Natural killer cell (primary cell): ENCODE measurements around the gene TADA2A. TPM values are rescaled to one million over a fixed set of nuclear protein-coding genes. Genes with fewer than 3 reads are reported as not detected.
"Not testable (repeated sequence)": the region's sequence is repeated elsewhere in the genome, so short reads cannot be mapped to it uniquely, and the experiment has no call there.

ENCODE experiments used
- ATAC-seq, 3 donors: fragments of 150-1000 bp in 2 of 3; fragments of 200-7000 bp in 1 of 3; cut with Tn5 transposase; 1 replicate in 1 of 3; 2 replicates in 2 of 3; pipeline ENCODE4 v1.10.0; 2021; ENCODE audit warnings: mild to moderate bottlenecking in 2 of 3, moderate library complexity in 2 of 3
- DNase-seq, 2 donors: peaks; one replicate each; pipeline versions ENCODE4 v3.0.0 to v3.0.0-alpha.2; 2013 to 2021; ENCODE audit warnings: mixed read lengths in 1 of 2
- H3K27ac ChIP-seq: one replicate; pipeline ENCODE4 v1.5.1; 2013; ENCODE audit warnings: mild to moderate bottlenecking, low read length
- H3K27me3 ChIP-seq: one replicate; pipeline ENCODE4 v1.6.1; 2013; ENCODE audit warnings: low read length; ENCODE audit not compliant: control insufficient read depth, insufficient read depth
- H3K36me3 ChIP-seq: one replicate; pipeline ENCODE4 v1.6.1; 2013; ENCODE audit warnings: low read length; ENCODE audit not compliant: control insufficient read depth, insufficient read depth
- H3K4me1 ChIP-seq: one replicate; pipeline ENCODE4 v1.6.1; 2013; ENCODE audit warnings: low read length; ENCODE audit not compliant: control insufficient read depth, insufficient read depth
- H3K4me3 ChIP-seq: one replicate; pipeline ENCODE4 v1.5.1; 2013; ENCODE audit warnings: low read length
- H3K9me3 ChIP-seq: one replicate; pipeline ENCODE4 v1.6.1; 2013; ENCODE audit warnings: low read length; ENCODE audit not compliant: control insufficient read depth, insufficient read depth
- H3K27ac Mint-ChIP-seq, 2 donors: one replicate each; pipeline ENCODE4 v1.8.0; 2022; ENCODE audit warnings: mild to moderate bottlenecking in 2 of 2, mixed read lengths in 2 of 2, moderate library complexity in 1 of 2
- H3K27me3 Mint-ChIP-seq, 2 donors: one replicate each; pipeline ENCODE4 v1.8.0; 2022; ENCODE audit warnings: low read depth in 2 of 2, mixed read lengths in 2 of 2
- H3K36me3 Mint-ChIP-seq: one replicate; pipeline ENCODE4 v1.8.0; 2022; ENCODE audit warnings: mixed read lengths
- H3K4me1 Mint-ChIP-seq, 2 donors: one replicate each; pipeline ENCODE4 v1.8.0; 2022; ENCODE audit warnings: mixed read lengths in 2 of 2
- H3K4me3 Mint-ChIP-seq: one replicate; pipeline ENCODE4 v1.8.0; 2022; ENCODE audit warnings: mild to moderate bottlenecking, moderate library complexity, mixed read lengths
- H3K9me3 Mint-ChIP-seq, 2 donors: one replicate each; pipeline ENCODE4 v1.8.0; 2022; ENCODE audit warnings: mixed read lengths in 2 of 2
- WGBS: methylation state at CpG from one replicate; pipeline ENCODE4 v1.1.7; 2013; ENCODE audit warnings: missing lambda C conversion rate; ENCODE audit not compliant: insufficient coverage; 5-methylcytosine and 5-hydroxymethylcytosine counted together
- intact Hi-C: fragments of 100-400 bp; cut with micrococcal nuclease; formaldehyde crosslinking; loops from one replicate; pipeline ENCODE4 v1.14.2; 2022
- total RNA-seq, 4 donors: library from RNA; stranded (reverse); fragments of 120-200 nt in 1 of 4; gene quantifications; one replicate each; pipeline versions ENCODE4 v1.2.3 to v1.2.4, GENCODE V29; 2013 to 2022
- TF ChIP-seq, protein P1 (sequence below): fragments of 200-600 bp; IDR thresholded peaks from one replicate; pipeline ENCODE4 v1.8.0; 2022; ENCODE audit warnings: antibody characterized with exemption

TADA2A gene
- total RNA-seq, 3 donors from 2014 or later (not counting 1 experiment from before 2014, with no cell fraction given), result 14.8 to 28.1 (median 26.7) TPM

DNA sequence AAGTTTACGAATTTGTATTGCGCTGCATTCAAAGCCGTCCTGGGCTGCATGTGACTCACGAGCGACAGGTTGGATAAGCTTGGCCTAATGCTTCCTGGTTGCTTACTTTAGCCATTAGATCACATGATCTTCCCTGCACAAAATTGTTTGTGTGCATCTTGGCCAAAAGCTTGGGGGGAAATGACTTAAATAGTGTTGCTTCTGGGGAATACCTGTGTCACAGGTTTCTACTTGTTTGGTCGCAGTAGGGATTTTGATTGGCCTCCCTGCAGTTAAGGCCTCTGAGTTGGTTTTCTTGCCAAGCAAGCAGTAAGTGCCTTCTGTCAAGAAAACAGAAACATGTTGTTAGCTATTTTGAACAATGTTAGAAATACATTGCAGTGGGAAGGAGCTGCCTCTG, 43.4 kb downstream of the TADA2A start:
- H3K27ac ChIP-seq, result no peak overlapping the region
- no peak overlapping the region for H3K4me3 ChIP-seq
- peaks cover 25% of the 10 kb centered on the region for H3K36me3 ChIP-seq
- ATAC-seq (no peak), DNase-seq (no peak)
- H3K27me3 Mint-ChIP-seq, result no peaks in the 10 kb centered on the region
- no peaks in the 10 kb centered on the region for H3K27me3 ChIP-seq
- H3K4me3 Mint-ChIP-seq, result no peak overlapping the region
- H3K9me3 Mint-ChIP-seq, result no peaks in the 10 kb centered on the region
- H3K4me1 ChIP-seq, result no peaks in the 10 kb centered on the region
- WGBS, result 99% methylated on average over 6 of the region's 6 CpGs
- H3K9me3 ChIP-seq, result no peaks in the 10 kb centered on the region
- H3K36me3 Mint-ChIP-seq, result no peaks in the 10 kb centered on the region
- intact Hi-C loops, result no loop called here
- TF ChIP-seq, protein P1, sequence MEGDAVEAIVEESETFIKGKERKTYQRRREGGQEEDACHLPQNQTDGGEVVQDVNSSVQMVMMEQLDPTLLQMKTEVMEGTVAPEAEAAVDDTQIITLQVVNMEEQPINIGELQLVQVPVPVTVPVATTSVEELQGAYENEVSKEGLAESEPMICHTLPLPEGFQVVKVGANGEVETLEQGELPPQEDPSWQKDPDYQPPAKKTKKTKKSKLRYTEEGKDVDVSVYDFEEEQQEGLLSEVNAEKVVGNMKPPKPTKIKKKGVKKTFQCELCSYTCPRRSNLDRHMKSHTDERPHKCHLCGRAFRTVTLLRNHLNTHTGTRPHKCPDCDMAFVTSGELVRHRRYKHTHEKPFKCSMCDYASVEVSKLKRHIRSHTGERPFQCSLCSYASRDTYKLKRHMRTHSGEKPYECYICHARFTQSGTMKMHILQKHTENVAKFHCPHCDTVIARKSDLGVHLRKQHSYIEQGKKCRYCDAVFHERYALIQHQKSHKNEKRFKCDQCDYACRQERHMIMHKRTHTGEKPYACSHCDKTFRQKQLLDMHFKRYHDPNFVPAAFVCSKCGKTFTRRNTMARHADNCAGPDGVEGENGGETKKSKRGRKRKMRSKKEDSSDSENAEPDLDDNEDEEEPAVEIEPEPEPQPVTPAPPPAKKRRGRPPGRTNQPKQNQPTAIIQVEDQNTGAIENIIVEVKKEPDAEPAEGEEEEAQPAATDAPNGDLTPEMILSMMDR, result no peak
- H3K27ac Mint-ChIP-seq, result no peak overlapping the region
- no peaks in the 10 kb centered on the region for H3K4me1 Mint-ChIP-seq

DNA sequence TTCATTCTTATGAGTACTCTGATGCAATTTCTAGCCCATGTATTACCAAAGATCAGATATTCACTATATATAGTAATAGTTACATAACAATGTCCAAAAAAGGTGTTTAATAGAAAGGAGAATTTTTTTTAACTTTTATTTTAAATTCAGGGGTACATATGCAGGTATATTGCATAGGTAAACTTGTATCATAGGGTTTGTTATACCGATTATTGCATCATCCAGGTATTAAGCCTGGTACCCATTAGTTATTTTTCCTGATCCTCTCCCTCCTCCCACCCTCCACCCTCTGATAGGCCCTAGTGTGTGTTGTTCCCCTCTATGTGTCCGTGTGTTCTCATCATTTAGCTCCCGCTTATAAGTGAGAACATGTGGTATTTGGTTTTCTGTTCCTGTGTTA, 51.1 kb downstream of the TADA2A start:
- H3K4me3 ChIP-seq, ATAC-seq, H3K4me3 Mint-ChIP-seq, intact Hi-C loops, DNase-seq, H3K36me3 ChIP-seq, H3K4me1 ChIP-seq, H3K36me3 Mint-ChIP-seq, H3K27ac Mint-ChIP-seq, H3K27ac ChIP-seq, H3K27me3 ChIP-seq, H3K9me3 Mint-ChIP-seq, H3K27me3 Mint-ChIP-seq, H3K9me3 ChIP-seq, H3K4me1 Mint-ChIP-seq: not testable (repeated sequence)
- WGBS, result 100% methylated on average over 1 of the region's 3 CpGs

DNA sequence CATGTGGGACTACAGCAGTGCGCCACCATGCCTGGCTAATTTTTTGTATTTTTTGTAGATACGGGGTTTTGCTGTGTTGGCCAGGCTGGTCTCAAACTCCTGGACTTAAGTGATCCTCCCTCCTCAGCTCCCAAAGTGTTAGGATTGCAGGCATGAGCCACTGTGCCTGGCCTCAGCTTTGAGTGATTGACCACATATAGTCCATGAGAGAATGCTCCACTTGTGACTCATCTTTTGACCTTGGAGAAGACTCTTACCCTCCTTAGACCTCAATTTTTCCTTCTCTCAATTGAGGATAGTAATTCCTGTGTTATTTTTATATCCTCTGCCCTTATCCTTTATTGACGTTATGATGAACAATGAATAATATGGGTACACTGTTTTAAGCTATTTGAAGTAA, 52.1 kb downstream of the TADA2A start:
- Mint-ChIP-seq H3K27ac (no peak overlapping the region), H3K4me1 (no peaks in the 10 kb centered on the region)
- peaks cover 11% of the 10 kb centered on the region for H3K36me3 ChIP-seq

DNA sequence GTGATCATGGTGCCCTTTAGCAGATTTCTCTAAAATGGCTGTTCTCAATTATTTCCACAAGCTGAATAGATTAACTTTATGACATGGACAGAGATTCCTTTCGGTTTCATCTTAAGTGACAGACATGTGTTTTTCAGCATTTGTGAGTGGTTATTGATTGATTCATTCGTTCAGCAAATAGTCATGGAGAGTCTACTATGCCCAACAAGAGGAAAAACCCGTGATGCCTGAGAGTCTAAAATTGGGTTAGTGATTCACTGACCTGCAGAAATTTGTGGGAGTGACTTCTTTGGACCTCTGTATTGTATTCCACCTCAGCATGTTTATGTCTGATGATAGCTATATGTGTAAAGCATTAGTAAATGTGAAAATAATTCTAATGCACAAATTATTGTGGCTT, 55.0 kb downstream of the TADA2A start:
- 88% methylated on average over 3 of the region's 3 CpGs for WGBS
- H3K27me3 Mint-ChIP-seq, result no peaks in the 10 kb centered on the region
- DNase-seq, result no peak
- no peak overlapping the region for H3K4me3 ChIP-seq
- H3K4me3 Mint-ChIP-seq, result no peak overlapping the region
- intact Hi-C loops, result no loop called here
- no peaks in the 10 kb centered on the region for H3K27me3 ChIP-seq
- H3K36me3 Mint-ChIP-seq, result no peaks in the 10 kb centered on the region
- no peak for ATAC-seq
- H3K9me3 ChIP-seq, result no peaks in the 10 kb centered on the region
- H3K4me1 Mint-ChIP-seq, result no peaks in the 10 kb centered on the region
- H3K36me3 ChIP-seq, result peaks cover 21% of the 10 kb centered on the region
- no peaks in the 10 kb centered on the region for H3K4me1 ChIP-seq
- TF ChIP-seq, protein P1, result no peak
- no peaks in the 10 kb centered on the region for H3K9me3 Mint-ChIP-seq
- H3K27ac ChIP-seq, result no peak overlapping the region
- no peak overlapping the region for H3K27ac Mint-ChIP-seq

More for the DNA sequence above, 52.1 kb downstream of the TADA2A start:
- ATAC-seq (no peak), DNase-seq (no peak)
- H3K36me3 Mint-ChIP-seq, result no peaks in the 10 kb centered on the region
- TF ChIP-seq, protein P1, result no peak
- H3K9me3 Mint-ChIP-seq, result no peaks in the 10 kb centered on the region
- Histone ChIP-seq H3K4me1 (no peaks in the 10 kb centered on the region), H3K4me3 (no peak overlapping the region), H3K27me3 (no peaks in the 10 kb centered on the region), H3K9me3 (no peaks in the 10 kb centered on the region), H3K27ac (no peak overlapping the region)
- no peaks in the 10 kb centered on the region for H3K27me3 Mint-ChIP-seq
- H3K4me3 Mint-ChIP-seq, result no peak overlapping the region
- intact Hi-C loops, result no loop called here
- whole genome bisulfite sequencing, result 100% methylated on average over 2 of the region's 3 CpGs
